ENCODE measurements around the gene HOXC5. TPM values are rescaled to one million over a fixed set of nuclear protein-coding genes. Genes with fewer than 3 reads are reported as not detected.
"Not testable (repeated sequence)": the region's sequence is repeated elsewhere in the genome, so short reads cannot be mapped to it uniquely, and the experiment has no call there.

The HOXC5 gene
- total and polyA plus RNA-seq, 3 donors from 2014 or later: 1.3 to 5.5 (median 1.9) TPM

GRCh38 chr12:54081581-54082396 is 48.9 kb downstream of the HOXC5 start:
- H3K36me3 ChIP-seq (ENCODE audit: low read depth, missing control alignments); DNase-seq; H3K4me1 ChIP-seq; H3K9me3 ChIP-seq; H3K27me3 ChIP-seq; intact Hi-C loops (cut with DNase I; ENCODE audit: low total_unique reads): not testable (repeated sequence)
- WGBS, 2 donors: 8 to 28% methylated on average over 32 to 35 of the region's 35 CpGs
- Histone ChIP-seq H3K4me3 (peak overlapping the region; percentile 17 to 24), H3K27ac (peak overlapping the region in 1 of 2 donors; percentile 31)

- Histone ChIP-seq H3K4me3 (peak overlapping the region; percentile 17 to 24), H3K27ac (no peak overlapping the region), H3K36me3 (ENCODE audit: low read depth, missing control alignments) (no peaks in the 10 kb centered on the region), H3K27me3 (no peaks in the 10 kb centered on the region), H3K4me1 (no peaks in the 10 kb centered on the region), H3K9me3 (no peaks in the 10 kb centered on the region)
- TF ChIP-seq POLR2A (IDR thresholded peaks at IDR 0.05) (no peak), CTCF (IDR thresholded peaks at IDR 0.05) (no peak)
- intact Hi-C loops (cut with DNase I; ENCODE audit: low total_unique reads): no loop called here
- WGBS, 2 donors: 3% methylated on average over 14 to 27 of the region's 36 CpGs
- DNase-seq: peak; percentile 48
Measured at GRCh38 chr12:54082397-54082892, 49.6 kb downstream of the HOXC5 start.

MicroRNAs within 50 kb of the gene (microRNA counts, 767-probe panel; counts per million panel counts)
- microRNA hsa-miR-196a-5p: 0 to 152 counts per million in 2 donors
- microRNA hsa-miR-615-3p: 0 to 152 counts per million in 2 donors
- microRNA hsa-miR-615-5p: 0 to 152 counts per million in 2 donors

Small RNAs within 50 kb of the gene (microRNA-seq; reads per million reads assigned to microRNA genes)
- gene MIR196A2 (ENCODE audit: borderline number of aligned reads in 2 of 2, borderline replicate concordance in 1 of 2) (145 to 148 reads per million in 2 donors), gene MIR615 (ENCODE audit: borderline number of aligned reads in 2 of 2, borderline replicate concordance in 1 of 2) (71.8 to 80.6 reads per million in 2 donors)

Small RNAs within 50 kb of the gene (small RNA-seq; reads per million reads assigned to genes)
- gene HOXC5 (0.55 to 1.3 reads per million in 2 donors), gene MIR196A2 (4.3 to 20.9 reads per million in 2 donors), gene MIR615 (0.57 to 2.2 reads per million in 2 donors)

Other genes with a start within 250 kb of the HOXC5 start
- under 1 TPM; 0.63 to 0.87 TPM for gene HOXC13, start 94.2 kb upstream of the HOXC5 start, total RNA-seq
- gene HOXC13, start 94.2 kb upstream of the HOXC5 start, polyA plus RNA-seq (ENCODE audit: insufficient read depth, low read depth, low replicate concordance): 0.25 TPM
- gene HOXC12, start 78.1 kb upstream of the HOXC5 start, total RNA-seq: under 1 TPM in 1 of 2 donors, not detected in 1; 0.06 TPM
- not detected for gene HOXC12, start 78.1 kb upstream of the HOXC5 start, polyA plus RNA-seq (ENCODE audit: insufficient read depth, low read depth, low replicate concordance)
- gene HOXC11, start 59.9 kb upstream of the HOXC5 start, total RNA-seq: 1 to 10 TPM in 1 of 2 donors, under 1 TPM in 1; 0.25 to 1.1 TPM
- 0.18 TPM for gene HOXC11, start 59.9 kb upstream of the HOXC5 start, polyA plus RNA-seq (ENCODE audit: insufficient read depth, low read depth, low replicate concordance)
- gene HOTAIR, start 58.1 kb upstream of the HOXC5 start, total RNA-seq: 1 to 10 TPM; 3.4 to 8.6 TPM
- gene HOTAIR, start 58.1 kb upstream of the HOXC5 start, polyA plus RNA-seq (ENCODE audit: insufficient read depth, low read depth, low replicate concordance): 3.1 TPM
- gene HOXC10, start 47.9 kb upstream of the HOXC5 start, total RNA-seq: 1 to 10 TPM; 1.4 to 2.6 TPM
- 4.3 TPM for gene HOXC10, start 47.9 kb upstream of the HOXC5 start, polyA plus RNA-seq (ENCODE audit: insufficient read depth, low read depth, low replicate concordance)
- gene HOXC9, start 32.9 kb upstream of the HOXC5 start, total RNA-seq: 1 to 10 TPM; 6.6 to 7.8 TPM
- 2.4 TPM for gene HOXC9, start 32.9 kb upstream of the HOXC5 start, polyA plus RNA-seq (ENCODE audit: insufficient read depth, low read depth, low replicate concordance)
- 1 to 10 TPM in 1 of 2 donors, under 1 TPM in 1; 0.81 to 1.2 TPM for gene HOXC8, start 24.1 kb upstream of the HOXC5 start, total RNA-seq
- 2.4 TPM for gene HOXC8, start 24.1 kb upstream of the HOXC5 start, polyA plus RNA-seq (ENCODE audit: insufficient read depth, low read depth, low replicate concordance)
- gene HOXC6, start 4.6 kb upstream of the HOXC5 start, total RNA-seq: 1 to 10 TPM; 1.9 to 4.0 TPM
- 5.4 TPM for gene HOXC6, start 4.6 kb upstream of the HOXC5 start, polyA plus RNA-seq (ENCODE audit: insufficient read depth, low read depth, low replicate concordance)
- gene HOXC4, start 20.8 kb downstream of the HOXC5 start, total RNA-seq: 1 to 10 TPM; 3.0 to 3.1 TPM
- 4.3 TPM for gene HOXC4, start 20.8 kb downstream of the HOXC5 start, polyA plus RNA-seq (ENCODE audit: insufficient read depth, low read depth, low replicate concordance)
- 10 to 100 TPM; 33.8 to 37.2 TPM for gene SMUG1, start 155.9 kb downstream of the HOXC5 start, total RNA-seq
- 35.8 TPM for gene SMUG1, start 155.9 kb downstream of the HOXC5 start, polyA plus RNA-seq (ENCODE audit: insufficient read depth, low read depth, low replicate concordance)
- 10 to 100 TPM; 52.7 to 63.9 TPM for gene CBX5, start 247.1 kb downstream of the HOXC5 start, total RNA-seq
- gene CBX5, start 247.1 kb downstream of the HOXC5 start, polyA plus RNA-seq (ENCODE audit: insufficient read depth, low read depth, low replicate concordance): 66.4 TPM
- 100 to 1,000 TPM; 250 to 293 TPM for gene HNRNPA1, start 247.7 kb downstream of the HOXC5 start, total RNA-seq
- 534 TPM for gene HNRNPA1, start 247.7 kb downstream of the HOXC5 start, polyA plus RNA-seq (ENCODE audit: insufficient read depth, low read depth, low replicate concordance)

Data from testis (tissue), 3 donors.